ENCODE data around the gene CFAP61. TPM values are rescaled to one million over a fixed set of nuclear protein-coding genes. Genes with fewer than 3 reads are reported as not detected.

CFAP61 gene
- total and polyA plus RNA-seq, 9 of the 15 experiments (the other 6 are each of a cell fraction or from before 2014, with no cell fraction given), result 0.11 TPM; not detected in 8

GRCh38 chr20:20215976-20216727 is 163.8 kb downstream of the CFAP61 start:
- ATAC-seq, result no peak
- H3K9me1 ChIP-seq (ENCODE audit: control insufficient read depth, insufficient read depth, low read length), result no peaks in the 10 kb centered on the region
- no peaks in the 10 kb centered on the region for H4K20me1 ChIP-seq (replicated peaks; ENCODE audit: control insufficient read depth, insufficient read depth, low read length)
- FAIRE-seq, result no peak
- no peaks in the 10 kb centered on the region for H3K9me3 ChIP-seq (replicated peaks; ENCODE audit: control insufficient read depth, insufficient read depth, low read depth, low read length)
- no peak for DNase-seq (ENCODE audit: extremely low read depth in 1 of 4, low spot score in 3 of 4)
- no peak overlapping the region for H3K9ac ChIP-seq (ENCODE audit: insufficient read depth in 1 of 2, low read depth in 2 of 2, low read length in 2 of 2)
- ChIA-PET CTCF (ENCODE audit: low intra/inter-chr PET ratio) (no interaction called here), POLR2A (no interaction called here)
- no peaks in the 10 kb centered on the region for H3K4me1 ChIP-seq (replicated peaks in 1 of 2; ENCODE audit: control insufficient read depth in 2 of 2, insufficient read depth in 2 of 2, low read length in 2 of 2)
- no peak overlapping the region for H3K4me3 ChIP-seq
- H2AFZ ChIP-seq (ENCODE audit: low read depth, low read length), result no peak overlapping the region
- BruUV-seq (replicated peaks), result no TSS peak
- WGBS (ENCODE audit: insufficient coverage, low coverage, missing lambda C conversion rate), result 2% methylated on average over 12 of the region's 12 CpGs
- H3K4me2 ChIP-seq (ENCODE audit: insufficient read depth, low read length), result no peak overlapping the region
- no peaks in the 10 kb centered on the region for H3K27me3 ChIP-seq (ENCODE audit: control insufficient read depth in 2 of 2, insufficient read depth in 2 of 2, low read length in 2 of 2)
- no peaks in the 10 kb centered on the region for H3K36me3 ChIP-seq (ENCODE audit: control insufficient read depth, insufficient read depth, low read length)
- H3K27ac ChIP-seq (ENCODE audit: extremely low read depth, low read depth, low read length), result no peak overlapping the region
- in situ Hi-C loops (cut with MboI) (no loop called here), intact Hi-C loops (cut with micrococcal nuclease) (no loop called here)
- H3K79me2 ChIP-seq (ENCODE audit: control insufficient read depth, insufficient read depth, low read length), result no peaks in the 10 kb centered on the region
- TF ChIP-seq FUS (optimal IDR thresholded peaks at IDR 0.05; ENCODE audit: low read depth, low read length) (no peak), MAZ (CRISPR knock-in tag; conservative IDR thresholded peaks at IDR 0.05 in 1 of 2, IDR thresholded peaks at IDR 0.05 in 1 of 2) (no peak), KDM5B (IDR thresholded peaks at IDR 0.05; ENCODE audit: insufficient replicate concordance, low read depth, low read length) (no peak), PTBP1 (IDR thresholded peaks at IDR 0.05; ENCODE audit: low read depth, low read length) (no peak), RUNX1 (IDR thresholded peaks at IDR 0.05; ENCODE audit: low read depth) (no peak), ARID3A (IDR thresholded peaks at IDR 0.05; ENCODE audit: borderline replicate concordance, low read depth, low read length) (no peak), UBTF (IDR thresholded peaks at IDR 0.05; ENCODE audit: borderline replicate concordance in 1 of 2, low read depth in 2 of 2, low read length in 2 of 2) (no peak), JUNB (CRISPR knock-in tag; conservative IDR thresholded peaks at IDR 0.05) (no peak), SLC30A9 (CRISPR knock-in tag; IDR thresholded peaks at IDR 0.05) (no peak), ZBTB2 (IDR thresholded peaks at IDR 0.05) (no peak), ZKSCAN8 (CRISPR knock-in tag; IDR thresholded peaks at IDR 0.05) (no peak), NR0B1 (IDR thresholded peaks at IDR 0.05; ENCODE audit: partially characterized antibody) (no peak), TARDBP (IDR thresholded peaks at IDR 0.05) (no peak), SREBF2 (CRISPR knock-in tag; IDR thresholded peaks at IDR 0.05) (no peak), RBM25 (IDR thresholded peaks at IDR 0.05; ENCODE audit: low read depth, low read length, severe bottlenecking) (no peak)
